Gastrocnemius medialis (tissue), 4 donors: ENCODE data around the gene NACC1.

Source experiments
- POLR2A ChIP-seq, 2 donors: fragments of 450-650 bp; IDR thresholded peaks; one replicate each; pipeline ENCODE4 v1.6.1; 2017; ENCODE audit warnings: antibody characterized with exemption in 2 of 2, mild to moderate bottlenecking in 2 of 2, moderate library complexity in 2 of 2
- TF ChIP-seq, protein P1 (sequence below), 5 experiments: fragments of 450-650 bp in 3 of 5; fragments of 200-600 bp in 2 of 5; sonication (generic) in 2 of 5; IDR thresholded peaks in 4 of 5; conservative IDR thresholded peaks in 1 of 5; 1 replicate in 4 of 5; 2 replicates in 1 of 5; pipeline ENCODE4 v1.5.1; 2016 to 2019; ENCODE audit warnings: antibody characterized with exemption in 5 of 5, mild to moderate bottlenecking in 3 of 5, moderate library complexity in 3 of 5

- TF ChIP-seq, protein P1, sequence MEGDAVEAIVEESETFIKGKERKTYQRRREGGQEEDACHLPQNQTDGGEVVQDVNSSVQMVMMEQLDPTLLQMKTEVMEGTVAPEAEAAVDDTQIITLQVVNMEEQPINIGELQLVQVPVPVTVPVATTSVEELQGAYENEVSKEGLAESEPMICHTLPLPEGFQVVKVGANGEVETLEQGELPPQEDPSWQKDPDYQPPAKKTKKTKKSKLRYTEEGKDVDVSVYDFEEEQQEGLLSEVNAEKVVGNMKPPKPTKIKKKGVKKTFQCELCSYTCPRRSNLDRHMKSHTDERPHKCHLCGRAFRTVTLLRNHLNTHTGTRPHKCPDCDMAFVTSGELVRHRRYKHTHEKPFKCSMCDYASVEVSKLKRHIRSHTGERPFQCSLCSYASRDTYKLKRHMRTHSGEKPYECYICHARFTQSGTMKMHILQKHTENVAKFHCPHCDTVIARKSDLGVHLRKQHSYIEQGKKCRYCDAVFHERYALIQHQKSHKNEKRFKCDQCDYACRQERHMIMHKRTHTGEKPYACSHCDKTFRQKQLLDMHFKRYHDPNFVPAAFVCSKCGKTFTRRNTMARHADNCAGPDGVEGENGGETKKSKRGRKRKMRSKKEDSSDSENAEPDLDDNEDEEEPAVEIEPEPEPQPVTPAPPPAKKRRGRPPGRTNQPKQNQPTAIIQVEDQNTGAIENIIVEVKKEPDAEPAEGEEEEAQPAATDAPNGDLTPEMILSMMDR (IDR thresholded peaks at IDR 0.05 in 4 of 5, conservative IDR thresholded peaks at IDR 0.05 in 1 of 5), result no peak
- TF ChIP-seq POLR2A (IDR thresholded peaks at IDR 0.05), result peak; percentile 22 to 43
These were observed 47.5 kb upstream of the NACC1 start for GRCh38 chr19:13070425-13071140.
